LNCAP (cell line): Measurements from ENCODE around the gene NAALADL1.

Experiments used
- TF ChIP-seq, protein P1 (sequence below): fragments of 450-650 bp; IDR thresholded peaks from 2 replicates; pipeline ENCODE4 v1.5.1; 2017; ENCODE audit warnings: mild to moderate bottlenecking

The NAALADL1 gene

DNA sequence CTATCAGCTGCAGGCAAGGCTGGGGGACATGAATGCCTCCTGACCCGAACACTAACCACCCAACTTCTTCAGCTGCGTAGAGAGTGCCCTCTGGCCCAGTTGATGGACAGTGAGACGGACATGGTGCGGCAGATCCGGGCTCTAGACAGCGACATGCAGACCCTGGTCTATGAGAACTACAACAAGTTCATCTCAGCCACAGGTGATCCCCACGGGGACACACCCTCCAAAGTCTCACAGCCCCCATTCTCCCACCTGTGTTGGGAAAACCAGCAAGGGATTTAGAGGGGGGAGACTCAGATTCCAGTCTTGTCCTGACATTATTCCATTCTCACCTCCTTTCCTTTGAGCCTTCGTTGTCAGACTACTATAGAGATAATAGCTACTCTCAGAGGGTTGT, 38.6 kb upstream of the NAALADL1 start:
- TF ChIP-seq, protein P1, sequence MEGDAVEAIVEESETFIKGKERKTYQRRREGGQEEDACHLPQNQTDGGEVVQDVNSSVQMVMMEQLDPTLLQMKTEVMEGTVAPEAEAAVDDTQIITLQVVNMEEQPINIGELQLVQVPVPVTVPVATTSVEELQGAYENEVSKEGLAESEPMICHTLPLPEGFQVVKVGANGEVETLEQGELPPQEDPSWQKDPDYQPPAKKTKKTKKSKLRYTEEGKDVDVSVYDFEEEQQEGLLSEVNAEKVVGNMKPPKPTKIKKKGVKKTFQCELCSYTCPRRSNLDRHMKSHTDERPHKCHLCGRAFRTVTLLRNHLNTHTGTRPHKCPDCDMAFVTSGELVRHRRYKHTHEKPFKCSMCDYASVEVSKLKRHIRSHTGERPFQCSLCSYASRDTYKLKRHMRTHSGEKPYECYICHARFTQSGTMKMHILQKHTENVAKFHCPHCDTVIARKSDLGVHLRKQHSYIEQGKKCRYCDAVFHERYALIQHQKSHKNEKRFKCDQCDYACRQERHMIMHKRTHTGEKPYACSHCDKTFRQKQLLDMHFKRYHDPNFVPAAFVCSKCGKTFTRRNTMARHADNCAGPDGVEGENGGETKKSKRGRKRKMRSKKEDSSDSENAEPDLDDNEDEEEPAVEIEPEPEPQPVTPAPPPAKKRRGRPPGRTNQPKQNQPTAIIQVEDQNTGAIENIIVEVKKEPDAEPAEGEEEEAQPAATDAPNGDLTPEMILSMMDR, result no peak

DNA sequence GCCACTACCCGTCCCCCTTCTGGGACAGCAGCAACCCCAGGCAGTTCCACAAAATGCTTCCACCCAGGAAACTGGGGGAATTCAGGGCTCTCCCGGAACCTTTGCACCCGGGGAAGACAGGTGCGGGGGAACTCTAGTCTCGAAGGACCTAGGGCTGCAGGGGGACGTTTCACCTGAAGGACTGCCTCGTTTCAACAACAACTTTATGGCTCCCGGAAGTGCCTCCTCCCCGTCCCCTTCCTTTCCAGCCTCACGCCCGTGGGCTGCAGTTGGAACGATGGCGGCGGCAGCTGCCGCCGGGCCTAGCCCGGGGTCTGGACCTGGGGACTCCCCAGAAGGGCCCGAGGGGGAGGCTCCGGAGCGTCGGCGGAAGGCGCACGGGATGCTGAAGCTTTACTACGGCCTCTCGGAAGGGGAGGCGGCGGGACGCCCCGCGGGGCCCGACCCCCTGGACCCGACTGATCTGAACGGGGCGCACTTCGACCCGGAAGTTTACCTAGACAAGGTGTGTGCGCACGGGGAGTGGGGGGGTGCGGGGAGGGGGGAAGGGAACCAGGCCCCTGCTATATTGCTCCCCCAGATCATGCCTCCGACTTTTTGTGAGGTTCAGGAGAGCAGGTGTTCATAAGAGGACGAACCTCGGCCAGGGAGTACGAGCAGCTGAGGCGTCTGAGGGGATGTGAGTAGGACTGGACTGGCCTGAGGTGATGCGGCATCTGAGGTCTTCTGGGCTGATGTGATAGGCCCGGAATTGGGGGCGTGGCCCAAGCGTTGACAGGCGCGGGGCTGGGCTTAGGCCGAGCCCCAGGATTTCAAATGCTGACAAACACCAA, 37.8 kb upstream of the NAALADL1 start, which contains the start of gene VPS51:
VPS51 (plus strand) TSS at position 241 of the 833 bp plus-strand sequence; CDS start at position 278, 37 bp downstream.
- TF ChIP-seq, protein P1, result no peak

DNA sequence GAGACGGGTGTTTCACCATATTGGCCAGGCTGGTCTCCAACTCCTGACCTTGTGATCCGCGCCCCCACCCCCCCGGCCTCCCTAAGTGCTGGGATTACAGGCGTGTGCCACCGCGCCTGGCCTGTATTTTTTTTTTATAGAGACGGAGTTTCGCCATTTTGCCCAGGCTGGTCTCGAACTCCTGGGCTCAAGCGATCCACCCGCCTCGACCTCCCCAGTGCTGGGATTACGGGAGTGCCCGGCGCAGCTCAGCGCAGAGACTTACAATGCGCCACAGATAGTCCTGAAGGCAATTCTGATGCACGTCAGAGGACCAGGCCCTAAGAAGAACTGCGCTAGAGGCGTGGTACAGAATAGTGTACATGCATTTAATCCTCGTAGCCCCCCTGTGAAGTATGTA, 37.1 kb upstream of the NAALADL1 start:
- TF ChIP-seq, protein P1, result no peak

DNA sequence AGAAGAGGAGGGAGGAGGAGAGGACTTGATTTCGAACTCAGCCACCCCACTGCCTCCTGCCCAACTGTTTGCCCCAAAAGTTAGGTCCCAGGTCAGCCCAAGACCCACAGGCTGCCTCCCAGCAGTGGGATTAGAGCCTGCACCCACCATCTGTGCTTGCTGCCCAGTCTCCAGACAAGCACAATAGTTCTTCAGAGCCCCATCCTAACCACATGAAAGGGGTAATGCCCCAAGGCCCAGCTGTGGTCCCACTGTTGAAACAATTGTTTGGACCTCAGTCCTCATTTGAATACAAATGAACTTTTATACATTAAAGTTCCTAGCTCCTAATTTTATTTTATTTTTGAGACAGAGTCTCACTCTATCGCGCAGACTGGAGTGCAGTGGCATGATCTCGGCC, 32.3 kb upstream of the NAALADL1 start:
- TF ChIP-seq, protein P1, result no peak

DNA sequence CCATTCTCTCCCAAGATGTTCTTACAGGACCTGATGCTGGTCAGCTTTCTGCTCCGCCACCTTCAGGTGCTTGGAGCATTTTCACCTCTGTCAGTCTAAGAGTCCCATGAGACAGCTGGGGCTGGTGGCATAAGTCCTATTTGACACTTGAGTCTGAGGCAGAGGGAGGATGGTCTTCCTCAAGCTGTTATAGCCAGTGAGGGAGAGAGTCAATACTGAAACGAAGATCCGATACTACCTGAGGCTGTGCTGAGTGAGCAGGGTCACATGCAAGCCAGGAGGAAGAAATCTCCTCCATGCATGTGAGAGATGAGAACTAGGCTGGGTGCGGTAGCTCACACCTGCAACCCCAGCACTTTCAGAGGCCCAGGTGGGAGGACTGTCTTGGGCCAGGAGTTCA, 31.3 kb upstream of the NAALADL1 start:
- TF ChIP-seq, protein P1, result no peak

DNA sequence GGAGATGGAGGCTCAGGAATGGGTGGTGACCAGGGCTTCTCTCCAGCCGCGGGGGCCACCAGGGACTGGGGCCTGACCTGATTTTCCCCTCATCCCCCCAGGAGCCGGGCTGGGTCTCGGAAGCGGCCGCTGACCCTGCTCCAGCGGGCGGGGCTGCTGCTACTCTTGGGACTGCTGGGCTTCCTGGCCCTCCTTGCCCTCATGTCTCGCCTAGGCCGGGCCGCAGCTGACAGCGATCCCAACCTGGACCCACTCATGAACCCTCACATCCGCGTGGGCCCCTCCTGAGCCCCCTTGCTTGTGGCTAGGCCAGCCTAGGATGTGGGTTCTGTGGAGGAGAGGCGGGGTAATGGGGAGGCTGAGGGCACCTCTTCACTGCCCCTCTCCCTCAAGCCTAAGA, 29.5 kb upstream of the NAALADL1 start:
- TF ChIP-seq, protein P1, result no peak

DNA sequence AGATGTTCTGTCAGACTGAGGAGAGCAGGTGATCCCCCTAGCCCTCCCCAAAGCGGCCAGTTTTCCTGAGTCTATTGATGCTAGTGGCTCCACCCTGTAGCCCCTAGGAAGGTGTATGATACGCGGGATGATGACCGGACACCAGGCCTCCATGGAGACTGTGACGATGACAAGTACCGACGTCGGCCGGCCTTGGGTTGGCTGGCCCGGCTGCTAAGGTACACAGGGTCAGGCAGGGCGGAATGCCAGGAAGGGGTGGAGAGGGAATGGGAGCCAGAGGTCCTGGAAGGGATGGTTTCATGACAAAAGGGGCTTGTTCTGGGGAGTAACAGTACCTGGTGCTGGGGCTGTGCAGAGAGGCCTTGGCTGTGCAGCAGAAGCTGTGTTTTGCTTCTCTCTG, 28.9 kb upstream of the NAALADL1 start:
- TF ChIP-seq, protein P1, result no peak
